Measurements from ENCODE around the gene TCF7L1.

GRCh38 chr2:85152895-85153294 lies 19.7 kb downstream of the TCF7L1 start:
- TF ChIP-seq POLR2A (IDR thresholded peaks at IDR 0.05; ENCODE audit: low read length) (no peak), GATA1 (IDR thresholded peaks at IDR 0.05; ENCODE audit: low read depth, low read length) (no peak)

All from erythroblast (primary cell).